Stimulated activated CD8-positive, alpha-beta memory T cell treated with anti-CD3 and anti-CD28 coated beads, Interleukin-15, amount 100 ng/mL, for 1 hour (primary cell): ENCODE results near the gene FAAP100.

Experiments used
- DNase-seq: peaks from one replicate; pipeline ENCODE4 v3.0.0-alpha.2; 2020; ENCODE audit warnings: low read depth

The FAAP100 gene

GRCh38 chr17:81576621-81577277, 24.6 kb upstream of the FAAP100 start:
- no peak for DNase-seq

- DNase-seq, result no peak
Observed at GRCh38 chr17:81575836-81576235, 23.7 kb upstream of the FAAP100 start.

GRCh38 chr17:81574643-81574956, 22.4 kb upstream of the FAAP100 start:
- no peak for DNase-seq

GRCh38 chr17:81573794-81574642, 21.9 kb upstream of the FAAP100 start:
- DNase-seq, result no peak

GRCh38 chr17:81572563-81573168, 20.5 kb upstream of the FAAP100 start:
- no peak for DNase-seq

- no peak for DNase-seq
Observed at GRCh38 chr17:81570964-81571363, 18.8 kb upstream of the FAAP100 start.

- DNase-seq, result no peak
Observed at GRCh38 chr17:81569986-81570514, 17.9 kb upstream of the FAAP100 start.

- no peak for DNase-seq
Observed at GRCh38 chr17:81568416-81568815, 16.3 kb upstream of the FAAP100 start.

- DNase-seq, result no peak
Observed at GRCh38 chr17:81567191-81567590, 15.0 kb upstream of the FAAP100 start.

- DNase-seq, result no peak
Observed at GRCh38 chr17:81566461-81567126, 14.4 kb upstream of the FAAP100 start.

GRCh38 chr17:81565231-81565630, 13.1 kb upstream of the FAAP100 start:
- DNase-seq, result no peak

GRCh38 chr17:81564778-81565177, 12.6 kb upstream of the FAAP100 start:
- no peak for DNase-seq

- no peak for DNase-seq
Observed at GRCh38 chr17:81563861-81564586, 11.9 kb upstream of the FAAP100 start.

- DNase-seq, result no peak
Observed at GRCh38 chr17:81561494-81561885, 9.3 kb upstream of the FAAP100 start.

GRCh38 chr17:81558941-81559806, 7.0 kb upstream of the FAAP100 start:
- no peak for DNase-seq

GRCh38 chr17:81558115-81558468, 5.9 kb upstream of the FAAP100 start:
- no peak for DNase-seq

- no peak for DNase-seq
Observed at GRCh38 chr17:81557276-81558114, 5.3 kb upstream of the FAAP100 start.

GRCh38 chr17:81556863-81557262, 4.7 kb upstream of the FAAP100 start:
- no peak for DNase-seq

GRCh38 chr17:81556175-81556691, 4.1 kb upstream of the FAAP100 start:
- DNase-seq, result no peak
